ENCODE results near the gene PIGH. TPM values are rescaled to one million over a fixed set of nuclear protein-coding genes. Genes with fewer than 3 reads are reported as not detected.

The PIGH gene
- total RNA-seq, 1 donor from 2014 or later, result 26.4 TPM

- DNase-seq (no peak), ATAC-seq (ENCODE audit: low read depth) (no peak)
- Mint-ChIP-seq H3K4me1 (peaks cover under 1% of the 10 kb centered on the region), H3K36me3 (ENCODE audit: low read depth) (no peaks in the 10 kb centered on the region), H3K27me3 (peaks cover 2% of the 10 kb centered on the region), H3K4me3 (no peak overlapping the region), H3K27ac (no peak overlapping the region), H3K9me3 (no peaks in the 10 kb centered on the region)
- TF ChIP-seq, protein P1, sequence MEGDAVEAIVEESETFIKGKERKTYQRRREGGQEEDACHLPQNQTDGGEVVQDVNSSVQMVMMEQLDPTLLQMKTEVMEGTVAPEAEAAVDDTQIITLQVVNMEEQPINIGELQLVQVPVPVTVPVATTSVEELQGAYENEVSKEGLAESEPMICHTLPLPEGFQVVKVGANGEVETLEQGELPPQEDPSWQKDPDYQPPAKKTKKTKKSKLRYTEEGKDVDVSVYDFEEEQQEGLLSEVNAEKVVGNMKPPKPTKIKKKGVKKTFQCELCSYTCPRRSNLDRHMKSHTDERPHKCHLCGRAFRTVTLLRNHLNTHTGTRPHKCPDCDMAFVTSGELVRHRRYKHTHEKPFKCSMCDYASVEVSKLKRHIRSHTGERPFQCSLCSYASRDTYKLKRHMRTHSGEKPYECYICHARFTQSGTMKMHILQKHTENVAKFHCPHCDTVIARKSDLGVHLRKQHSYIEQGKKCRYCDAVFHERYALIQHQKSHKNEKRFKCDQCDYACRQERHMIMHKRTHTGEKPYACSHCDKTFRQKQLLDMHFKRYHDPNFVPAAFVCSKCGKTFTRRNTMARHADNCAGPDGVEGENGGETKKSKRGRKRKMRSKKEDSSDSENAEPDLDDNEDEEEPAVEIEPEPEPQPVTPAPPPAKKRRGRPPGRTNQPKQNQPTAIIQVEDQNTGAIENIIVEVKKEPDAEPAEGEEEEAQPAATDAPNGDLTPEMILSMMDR (IDR thresholded peaks at IDR 0.05), result no peak
- intact Hi-C loops (cut with micrococcal nuclease), result loop anchor here (10.0 kb wide), 2 partner anchors 412 to 1222 kb away; no protein-coding TSS in a partner anchor
- ChIA-PET POLR2A (no interaction called here), CTCF (interaction anchor here (0.8 to 1.3 kb wide), 3 partner anchors 8 to 156 kb away, joined by 3 to 10 read pairs (median 3); no protein-coding TSS in a partner anchor)
These were observed 23.7 kb downstream of the PIGH start for GRCh38 chr14:67576216-67576955.

DNA sequence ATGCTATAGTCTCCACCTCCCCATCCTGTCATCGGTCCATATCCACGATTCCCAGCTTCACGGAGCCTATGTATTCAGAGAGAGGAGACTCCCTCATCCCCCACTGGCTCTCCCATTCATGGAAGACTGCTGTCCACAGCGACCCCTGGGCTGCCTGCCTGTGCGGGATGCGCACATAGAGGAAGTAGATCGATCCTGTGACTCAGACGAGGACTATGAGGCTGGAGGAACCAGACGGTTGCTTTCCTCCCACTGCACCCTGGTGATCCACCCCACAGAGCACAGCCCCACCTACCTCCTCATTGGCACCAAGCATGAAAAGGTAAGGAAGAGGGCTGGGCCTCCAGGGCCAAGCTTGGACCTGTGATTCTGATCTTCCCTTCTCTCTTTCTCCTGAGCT, 24.4 kb downstream of the PIGH start:
- H3K9me3 Mint-ChIP-seq, result no peaks in the 10 kb centered on the region
- peaks cover 3% of the 10 kb centered on the region for H3K4me1 Mint-ChIP-seq
- ChIA-PET POLR2A (no interaction called here), CTCF (interaction anchor here (0.8 to 1.3 kb wide), 3 partner anchors 9 to 155 kb away, joined by 3 to 10 read pairs (median 3); no protein-coding TSS in a partner anchor)
- DNase-seq, result no peak
- TF ChIP-seq, protein P1 (IDR thresholded peaks at IDR 0.05), result no peak
- no peak overlapping the region for H3K4me3 Mint-ChIP-seq
- H3K27ac Mint-ChIP-seq, result no peak overlapping the region
- intact Hi-C loops (cut with micrococcal nuclease), result loop anchor here (10.0 kb wide), 2 partner anchors 411 to 1221 kb away; no protein-coding TSS in a partner anchor
- H3K36me3 Mint-ChIP-seq (ENCODE audit: low read depth), result no peaks in the 10 kb centered on the region
- ATAC-seq (ENCODE audit: low read depth), result no peak
- H3K27me3 Mint-ChIP-seq, result peaks cover 4% of the 10 kb centered on the region

DNA sequence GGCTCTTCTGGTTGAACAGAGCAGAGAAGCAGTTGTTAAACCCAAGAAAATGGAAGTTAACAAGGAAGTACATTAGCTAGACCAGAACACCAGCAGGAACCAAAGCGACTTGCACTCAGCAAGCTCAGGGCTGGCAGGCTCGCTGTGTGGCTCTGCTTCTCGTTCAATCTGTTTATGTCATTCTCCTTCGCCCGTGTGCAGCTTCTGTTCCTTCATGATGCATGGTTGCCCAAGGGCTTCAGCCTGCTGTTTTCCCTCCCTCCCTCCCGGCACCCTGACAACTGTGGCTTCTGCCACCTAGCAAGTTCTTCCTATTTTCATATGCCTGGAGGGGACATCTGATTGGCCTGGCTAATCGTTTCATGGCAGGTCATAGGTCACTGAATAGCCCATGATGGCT, 25.3 kb downstream of the PIGH start:
- intact Hi-C loops (cut with micrococcal nuclease), result loop anchor here (10.0 kb wide), 2 partner anchors 410 to 1220 kb away; no protein-coding TSS in a partner anchor
- ChIA-PET POLR2A (no interaction called here), CTCF (no interaction called here)
- Mint-ChIP-seq H3K27me3 (peaks cover 4% of the 10 kb centered on the region), H3K9me3 (no peaks in the 10 kb centered on the region), H3K4me3 (no peak overlapping the region), H3K36me3 (ENCODE audit: low read depth) (no peaks in the 10 kb centered on the region), H3K27ac (no peak overlapping the region), H3K4me1 (peaks cover 3% of the 10 kb centered on the region)
- no peak for DNase-seq
- no peak for ATAC-seq (ENCODE audit: low read depth)
- TF ChIP-seq, protein P1 (IDR thresholded peaks at IDR 0.05), result no peak

- Mint-ChIP-seq H3K4me3 (no peak overlapping the region), H3K27ac (no peak overlapping the region), H3K36me3 (ENCODE audit: low read depth) (no peaks in the 10 kb centered on the region), H3K9me3 (no peaks in the 10 kb centered on the region), H3K4me1 (peaks cover 3% of the 10 kb centered on the region), H3K27me3 (peaks cover 4% of the 10 kb centered on the region)
- DNase-seq (no peak), ATAC-seq (ENCODE audit: low read depth) (no peak)
- TF ChIP-seq, protein P1 (IDR thresholded peaks at IDR 0.05), result no peak
- intact Hi-C loops (cut with micrococcal nuclease), result loop anchor here (10.0 kb wide), 2 partner anchors 409 to 1219 kb away; no protein-coding TSS in a partner anchor
- CTCF ChIA-PET, result no interaction called here
- POLR2A ChIA-PET, result no interaction called here
These were observed 25.9 kb downstream of the PIGH start for GRCh38 chr14:67574156-67574555.

- Mint-ChIP-seq H3K27ac (no peak overlapping the region), H3K4me3 (no peak overlapping the region), H3K36me3 (ENCODE audit: low read depth) (no peaks in the 10 kb centered on the region), H3K27me3 (peaks cover 4% of the 10 kb centered on the region), H3K4me1 (peaks cover 3% of the 10 kb centered on the region), H3K9me3 (no peaks in the 10 kb centered on the region)
- intact Hi-C loops (cut with micrococcal nuclease), result loop anchor here (10.0 kb wide), 2 partner anchors 409 to 1219 kb away; no protein-coding TSS in a partner anchor
- ChIA-PET CTCF (interaction anchor here (1.5 to 9.1 kb wide), 2 partner anchors 11 to 145 kb away, joined by 3 to 339 read pairs; no protein-coding TSS in a partner anchor), POLR2A (no interaction called here)
- ATAC-seq (ENCODE audit: low read depth) (no peak), DNase-seq (no peak)
- TF ChIP-seq, protein P1 (IDR thresholded peaks at IDR 0.05), result no peak
These were observed 26.6 kb downstream of the PIGH start for GRCh38 chr14:67573228-67574010.

All from activated B cell treated with CpG ODN at 0.5 μM for 24 hours (primary cell).